Measurements from ENCODE around the gene ARL14.

DNA sequence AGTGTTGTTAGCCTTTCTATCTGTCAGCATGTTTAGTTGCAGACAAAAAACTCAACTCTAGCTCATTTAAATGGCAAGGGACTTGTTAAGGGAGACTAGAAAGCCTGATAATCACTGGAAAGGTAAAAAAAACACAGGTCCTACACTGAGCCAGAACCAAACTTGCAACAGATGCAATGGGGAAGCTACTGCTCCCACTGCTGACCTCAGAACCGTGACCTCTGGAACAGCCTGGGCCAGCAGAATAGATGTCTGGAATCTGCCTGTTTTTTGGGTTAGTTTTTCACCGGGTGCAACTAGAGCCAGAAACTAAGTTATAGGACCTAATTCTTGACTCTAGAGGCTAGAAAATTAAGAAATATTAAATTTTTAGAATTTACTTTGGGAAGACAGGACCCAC, 32.5 kb upstream of the ARL14 start:
- TF ChIP-seq, protein P1, sequence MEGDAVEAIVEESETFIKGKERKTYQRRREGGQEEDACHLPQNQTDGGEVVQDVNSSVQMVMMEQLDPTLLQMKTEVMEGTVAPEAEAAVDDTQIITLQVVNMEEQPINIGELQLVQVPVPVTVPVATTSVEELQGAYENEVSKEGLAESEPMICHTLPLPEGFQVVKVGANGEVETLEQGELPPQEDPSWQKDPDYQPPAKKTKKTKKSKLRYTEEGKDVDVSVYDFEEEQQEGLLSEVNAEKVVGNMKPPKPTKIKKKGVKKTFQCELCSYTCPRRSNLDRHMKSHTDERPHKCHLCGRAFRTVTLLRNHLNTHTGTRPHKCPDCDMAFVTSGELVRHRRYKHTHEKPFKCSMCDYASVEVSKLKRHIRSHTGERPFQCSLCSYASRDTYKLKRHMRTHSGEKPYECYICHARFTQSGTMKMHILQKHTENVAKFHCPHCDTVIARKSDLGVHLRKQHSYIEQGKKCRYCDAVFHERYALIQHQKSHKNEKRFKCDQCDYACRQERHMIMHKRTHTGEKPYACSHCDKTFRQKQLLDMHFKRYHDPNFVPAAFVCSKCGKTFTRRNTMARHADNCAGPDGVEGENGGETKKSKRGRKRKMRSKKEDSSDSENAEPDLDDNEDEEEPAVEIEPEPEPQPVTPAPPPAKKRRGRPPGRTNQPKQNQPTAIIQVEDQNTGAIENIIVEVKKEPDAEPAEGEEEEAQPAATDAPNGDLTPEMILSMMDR (IDR thresholded peaks at IDR 0.05; ENCODE audit: borderline replicate concordance, extremely low read depth, low read length, poor library complexity, severe bottlenecking): no peak
- TF ChIP-seq EZH2 (IDR thresholded peaks at IDR 0.05; ENCODE audit: borderline replicate concordance, low read depth, low read length, severe bottlenecking): no peak
